NCI-H2029 treated with DMSO at 0.1 percent for 48 hours (cell line): ENCODE measurements around the gene RAB25.
"Not testable (repeated sequence)": the region's sequence is repeated elsewhere in the genome, so short reads cannot be mapped to it uniquely, and the experiment has no call there.

Experiments used
- DNase-seq: peaks from one replicate; lab custom pipeline; 2025; lab: John Stamatoyannopoulos, UW

Gene RAB25

GRCh38 chr1:156060937-156061636 is at the start of gene RAB25:
RAB25 (plus strand) TSS chr1:156061160; CDS start chr1:156061401, 241 bp downstream.
- DNase-seq, result peak; percentile 81

- no peak for DNase-seq
These were observed 48.7 kb upstream of the RAB25 start for GRCh38 chr1:156012051-156012817.

DNA sequence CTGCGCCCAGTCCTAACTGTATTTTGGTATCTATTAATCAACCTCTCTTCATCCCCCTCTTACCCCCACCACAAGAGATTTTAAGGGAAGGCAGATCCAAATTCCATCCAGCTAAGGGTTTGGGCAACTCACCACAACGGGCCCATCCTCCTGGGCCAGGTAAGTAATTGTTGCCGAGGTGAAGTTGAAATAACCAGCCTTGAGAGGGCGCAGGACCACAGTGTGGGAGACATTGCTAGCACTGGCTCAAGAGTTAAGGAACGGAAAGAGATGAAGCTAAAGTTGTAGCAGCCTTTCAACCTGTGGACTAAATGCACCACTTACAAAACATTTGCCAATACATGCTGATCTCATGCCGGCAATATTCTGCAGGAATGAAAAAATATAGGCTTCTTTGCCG is 46.1 kb upstream of the RAB25 start:
- DNase-seq, result no peak

GRCh38 chr1:156019946-156020292 is 41.0 kb upstream of the RAB25 start:
- no peak for DNase-seq

GRCh38 chr1:156020293-156021092 is 40.5 kb upstream of the RAB25 start, which contains the start of gene SSR2:
SSR2 (minus strand) TSS chr1:156020951; CDS start chr1:156020167, 784 bp downstream.
- DNase-seq, result peak; percentile 88

- DNase-seq, result no peak
These were observed 39.9 kb upstream of the RAB25 start for GRCh38 chr1:156021093-156021428.

- DNase-seq, result no peak
These were observed 39.0 kb upstream of the RAB25 start for GRCh38 chr1:156021954-156022353.

DNA sequence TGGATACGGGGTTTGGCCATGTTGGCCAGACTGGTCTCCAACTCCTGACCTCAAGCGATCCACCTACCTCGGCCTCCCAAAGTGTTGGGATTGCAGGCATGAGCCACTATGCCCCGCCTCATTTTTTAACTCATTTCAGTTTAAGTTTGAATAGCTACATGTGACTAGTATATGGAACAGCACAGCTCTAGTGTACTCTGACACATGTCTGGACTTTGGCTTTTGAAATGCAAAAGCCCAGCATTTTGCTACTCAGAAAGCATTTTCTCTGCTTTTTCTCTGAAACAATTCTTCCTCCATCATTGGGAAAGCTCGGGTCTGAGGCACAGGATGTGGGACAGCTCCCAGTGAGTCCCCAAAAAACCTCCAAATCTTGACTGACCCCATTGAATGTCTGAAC is 36.2 kb upstream of the RAB25 start:
- DNase-seq, result no peak

- DNase-seq, result no peak
These were observed 35.1 kb upstream of the RAB25 start for GRCh38 chr1:156025876-156026275.

DNA sequence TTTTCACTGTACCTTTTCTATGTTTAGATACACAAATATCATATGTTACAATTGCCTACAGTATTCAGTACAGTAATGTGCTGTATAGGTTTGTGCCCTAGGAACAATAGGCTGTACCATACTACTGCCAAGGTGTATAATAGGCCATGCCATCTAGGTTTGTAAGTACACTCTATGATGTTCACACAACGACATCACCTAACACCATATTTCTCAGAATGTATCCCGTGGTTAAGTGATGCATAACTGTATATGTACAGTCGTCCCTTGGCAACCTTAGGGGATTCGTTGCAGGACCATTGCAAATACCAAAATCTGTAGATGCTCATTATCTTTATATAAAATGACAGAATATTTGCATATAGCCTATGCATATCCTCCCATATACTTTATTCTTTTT is 34.4 kb upstream of the RAB25 start:
- no peak for DNase-seq

DNA sequence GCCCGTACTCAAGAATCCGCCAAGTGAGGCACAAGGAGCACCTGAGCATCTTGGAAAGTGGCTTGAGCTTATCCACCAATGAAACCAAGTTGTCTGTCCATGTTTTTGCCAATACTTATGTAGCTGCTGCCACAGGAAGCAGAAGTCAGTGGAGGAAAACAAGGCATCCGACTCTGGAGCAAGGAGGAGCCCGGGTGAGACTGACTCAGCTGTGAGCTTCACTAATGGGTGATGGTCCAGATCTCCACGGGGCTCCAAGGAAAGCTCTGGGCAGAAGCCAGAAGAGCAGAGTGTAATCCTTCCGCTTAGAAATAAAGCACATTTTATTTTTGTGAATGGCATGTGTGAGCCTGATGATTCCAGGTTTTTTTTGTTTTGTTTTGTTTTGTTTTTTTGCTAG is 27.9 kb upstream of the RAB25 start:
- no peak for DNase-seq

DNA sequence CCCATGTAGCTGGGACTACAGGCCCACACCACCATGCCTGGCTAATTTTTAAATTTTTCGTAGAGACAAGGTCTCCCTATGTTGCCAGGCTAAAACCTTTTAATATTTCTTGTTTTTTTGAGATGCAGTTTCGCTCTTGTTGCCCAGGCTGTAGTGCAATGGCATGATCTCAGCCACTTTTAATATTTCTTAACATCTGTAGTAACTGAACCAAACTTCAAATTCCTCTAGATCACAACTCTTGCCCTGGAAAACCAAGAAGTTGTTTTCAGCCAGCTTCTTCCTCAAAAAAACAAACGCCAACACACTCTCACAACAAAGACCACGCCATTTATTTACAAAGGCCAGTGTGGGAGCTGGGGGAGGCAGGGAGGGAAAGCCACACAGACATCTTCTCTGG is 26.0 kb upstream of the RAB25 start:
- not testable (repeated sequence) for DNase-seq

- no peak for DNase-seq
These were observed 18.1 kb upstream of the RAB25 start for GRCh38 chr1:156042828-156043227.

- no peak for DNase-seq
These were observed 15.9 kb upstream of the RAB25 start for GRCh38 chr1:156045076-156045475.

GRCh38 chr1:156048663-156049258 is 12.2 kb upstream of the RAB25 start:
- no peak for DNase-seq

DNA sequence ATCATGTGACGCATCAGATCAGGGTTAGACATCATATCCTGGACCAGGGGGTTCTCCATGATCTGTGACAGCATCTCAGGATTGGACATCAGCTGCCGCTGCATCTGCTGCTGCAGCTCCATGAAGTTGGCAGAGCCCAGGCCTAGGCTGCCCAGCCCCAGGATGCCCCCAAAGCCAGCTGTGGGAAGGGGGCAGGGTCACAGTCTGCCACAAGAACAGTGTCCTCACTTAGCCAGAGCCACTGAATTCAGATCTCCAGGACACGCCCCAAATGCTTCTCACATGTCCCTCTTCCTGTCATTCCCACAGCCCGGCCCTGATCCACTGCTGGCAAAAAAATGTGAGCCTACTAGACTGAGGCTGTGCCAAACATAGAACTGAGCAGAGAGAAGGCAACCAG is 10.6 kb upstream of the RAB25 start:
- no peak for DNase-seq

DNA sequence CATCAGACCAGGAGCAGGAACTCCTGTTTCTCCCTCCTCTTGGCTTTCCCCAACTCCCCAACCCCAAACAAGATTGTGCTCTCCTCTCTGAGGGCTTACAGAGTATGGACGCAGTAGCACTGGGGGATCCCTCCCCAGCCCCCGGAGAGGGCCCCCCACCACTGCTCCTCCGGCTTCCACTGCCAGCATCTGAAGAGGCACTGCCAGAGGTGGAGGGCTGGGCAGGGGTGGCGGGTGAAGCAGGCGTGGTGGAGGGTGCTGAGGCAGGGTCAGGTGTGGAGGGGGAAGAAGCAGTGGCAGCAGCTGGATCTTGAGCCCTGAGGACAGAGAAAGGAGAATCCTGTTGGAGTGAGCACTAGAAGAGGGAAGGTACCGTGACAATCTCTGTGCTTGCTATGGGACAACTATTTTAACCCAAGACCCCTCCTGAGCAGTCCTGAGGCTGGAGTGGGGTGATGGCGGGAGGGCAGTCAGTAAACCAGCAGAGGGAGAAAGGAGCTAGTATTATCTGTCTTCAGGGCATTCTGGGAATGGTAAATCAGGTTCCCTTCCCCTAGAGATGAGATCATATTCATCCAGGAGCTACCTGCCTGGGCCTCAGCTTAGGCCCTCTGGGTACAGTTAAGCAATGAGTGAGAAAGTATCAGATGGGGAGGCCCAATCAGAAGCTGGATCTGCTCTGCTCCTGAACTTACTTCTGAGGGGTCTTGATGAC is 9.8 kb upstream of the RAB25 start:
- no peak for DNase-seq

DNA sequence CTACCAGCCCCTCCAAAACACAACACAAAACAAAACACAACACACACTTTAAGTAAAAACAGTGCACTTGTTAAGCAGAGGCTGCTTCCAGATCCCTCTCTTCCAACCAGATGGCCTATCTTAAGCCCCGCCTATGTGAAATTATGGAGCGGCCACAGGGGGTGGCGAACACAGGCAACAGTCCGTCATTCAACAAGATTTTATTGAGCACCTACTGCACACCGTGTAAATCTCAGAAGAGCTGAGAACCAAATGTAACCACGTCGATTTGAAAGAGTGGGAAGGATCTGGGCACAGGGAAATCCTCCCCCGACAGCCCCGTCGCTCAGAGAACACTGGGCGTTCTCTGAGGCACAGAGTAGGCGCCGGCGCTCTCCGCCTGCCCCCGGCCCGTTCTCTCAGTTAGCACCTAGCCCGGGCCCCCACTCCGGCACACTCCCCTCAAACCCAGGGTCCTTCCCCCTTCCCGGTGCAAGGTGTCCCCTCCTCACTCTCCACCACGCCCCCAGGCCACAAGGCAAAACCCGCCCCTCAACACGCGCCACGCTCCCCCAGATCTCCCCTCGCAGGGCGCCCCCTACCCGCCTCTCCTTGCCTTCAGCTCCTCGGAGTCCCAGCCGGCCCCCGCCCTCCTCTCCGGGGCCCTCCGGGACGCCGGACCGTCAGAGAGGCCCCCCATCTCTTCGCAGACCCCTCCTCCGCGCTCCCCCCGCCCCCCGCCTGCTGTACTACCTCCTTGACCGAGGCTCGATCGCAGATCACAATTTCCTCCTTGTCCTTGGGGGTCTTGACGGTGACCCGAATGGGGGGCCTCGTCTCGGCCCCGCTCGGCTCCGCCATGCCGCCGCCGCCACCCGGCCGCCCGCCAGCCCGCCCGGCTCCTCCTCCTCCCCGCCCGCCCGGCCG is 7.8 kb upstream of the RAB25 start:
- peak; percentile 19 for DNase-seq

GRCh38 chr1:156053768-156054499 is 7.0 kb upstream of the RAB25 start, which contains the start of gene UBQLN4:
UBQLN4 (minus strand) TSS chr1:156053798; CDS start chr1:156053701, 97 bp downstream.
- peak; percentile 46 for DNase-seq
